Neural cell (in vitro differentiated cells): Measurements from ENCODE around the gene DFFA. TPM values are rescaled to one million over a fixed set of nuclear protein-coding genes. Genes with fewer than 3 reads are reported as not detected.

Source experiments
- H2AFZ ChIP-seq: fragments of 200-600, 300-800 bp; sonication (generic), shearing (Covaris generic); 2 replicates; pipeline ENCODE4 v1.6.0; 2014; ENCODE audit warnings: low read depth, mild to moderate bottlenecking, antibody characterized with exemption, low read length, moderate library complexity
- H3F3A ChIP-seq: fragments of 200-600 bp; shearing (Covaris generic); 2 replicates; pipeline ENCODE4 v1.6.1; 2016; ENCODE audit warnings: mild to moderate bottlenecking, moderate library complexity, mixed read lengths, antibody characterized with exemption, low read length; ENCODE audit not compliant: insufficient read depth, poor library complexity, severe bottlenecking
- H3K27ac ChIP-seq: fragments of 200-600, 300-800 bp; sonication (generic), shearing (Covaris generic); 2 replicates; pipeline ENCODE4 v1.5.1; 2014; ENCODE audit warnings: mild to moderate bottlenecking, low read length, moderate library complexity
- H3K27me3 ChIP-seq: fragments of 300-800, 200-600 bp; sonication (generic), shearing (Covaris generic); 2 replicates; pipeline ENCODE4 v1.6.0; 2014; ENCODE audit warnings: mild to moderate bottlenecking, low read depth, low read length, moderate library complexity; ENCODE audit not compliant: insufficient read depth
- H3K36me3 ChIP-seq: fragments of 300-800, 200-600 bp; sonication (generic), shearing (Covaris generic); 2 replicates; pipeline ENCODE4 v1.5.1; 2014; ENCODE audit warnings: mild to moderate bottlenecking, antibody characterized with exemption, low read length, moderate library complexity; ENCODE audit not compliant: insufficient read depth
- H3K4me2 ChIP-seq: fragments of 300-800, 200-600 bp; sonication (generic), shearing (Covaris generic); 2 replicates; pipeline ENCODE4 v1.6.0; 2014; ENCODE audit warnings: mild to moderate bottlenecking, low read length
- H3K4me3 ChIP-seq: fragments of 300-800, 200-600 bp; sonication (generic), shearing (Covaris generic); 2 replicates; pipeline ENCODE4 v1.5.1; 2014; ENCODE audit warnings: mild to moderate bottlenecking, low read length, moderate library complexity
- H3K79me2 ChIP-seq: fragments of 200-600 bp; shearing (Covaris generic); replicated peaks from 2 replicates; pipeline ENCODE4 v1.6.0; 2014; ENCODE audit warnings: mild to moderate bottlenecking, low read length, moderate library complexity; ENCODE audit not compliant: insufficient read depth
- H3K9ac ChIP-seq: fragments of 300-800, 200-600 bp; sonication (generic), shearing (Covaris generic); 2 replicates; pipeline ENCODE4 v1.6.1; 2016; ENCODE audit warnings: mild to moderate bottlenecking, low read length, mixed read lengths
- H3K9me2 ChIP-seq: fragments of 200-600 bp; shearing (Covaris generic); 2 replicates; pipeline ENCODE4 v1.6.1; 2016; ENCODE audit warnings: mild to moderate bottlenecking, low read length, mixed read lengths; ENCODE audit not compliant: insufficient read depth
- H3K9me3 ChIP-seq: fragments of 200-600, 300-800 bp; sonication (generic), shearing (Covaris generic); 2 replicates; pipeline ENCODE4 v1.6.1; 2016; ENCODE audit warnings: mild to moderate bottlenecking, mixed run types, low read length, moderate library complexity, mixed read lengths
- H4K20me1 ChIP-seq: fragments of 200-600 bp; shearing (Covaris generic); 2 replicates; pipeline ENCODE4 v1.6.1; 2016; ENCODE audit warnings: mild to moderate bottlenecking, mixed run types; ENCODE audit not compliant: insufficient read depth
- EP300 ChIP-seq: fragments of 450-650 bp; conservative IDR thresholded peaks from 2 replicates; pipeline ENCODE4 v1.6.1; 2014; ENCODE audit warnings: antibody characterized with exemption, mild to moderate bottlenecking, moderate library complexity; ENCODE audit not compliant: poor library complexity, severe bottlenecking
- EZH2 ChIP-seq: fragments of 200-600, 300-800 bp; shearing (Covaris generic), sonication (generic); IDR thresholded peaks from 2 replicates; pipeline ENCODE4 v1.6.1; 2014; ENCODE audit warnings: antibody characterized with exemption, low read length, borderline replicate concordance, mild to moderate bottlenecking; ENCODE audit not compliant: insufficient read depth, poor library complexity, severe bottlenecking
- MXI1 ChIP-seq: fragments of 450-650 bp; conservative IDR thresholded peaks from 2 replicates; pipeline ENCODE4 v1.6.1; 2014; ENCODE audit warnings: antibody characterized with exemption, mild to moderate bottlenecking; ENCODE audit not compliant: poor library complexity, severe bottlenecking
- POLR2AphosphoS5 ChIP-seq: IDR thresholded peaks from 2 replicates; pipeline ENCODE4 v1.6.1; 2012
- RAD21 ChIP-seq: fragments of 450-650 bp; conservative IDR thresholded peaks from 2 replicates; pipeline ENCODE4 v1.6.1; 2014; ENCODE audit warnings: antibody characterized with exemption, mild to moderate bottlenecking, moderate library complexity
- SMC3 ChIP-seq: fragments of 450-650 bp; conservative IDR thresholded peaks from 2 replicates; pipeline ENCODE4 v1.6.1; 2014; ENCODE audit warnings: antibody characterized with exemption, mild to moderate bottlenecking, moderate library complexity; ENCODE audit not compliant: poor library complexity
- TAF1 ChIP-seq: IDR thresholded peaks from 2 replicates; pipeline ENCODE4 v1.6.1; 2012; ENCODE audit warnings: low read depth
- polyA plus RNA-seq: library from polyadenylated mRNA; depleted of rRNA; stranded (reverse); fragments of >200 nt; gene quantifications from 2 replicates; pipeline ENCODE4 v1.2.3, GENCODE V29; 2014
- TF ChIP-seq, protein P1 (sequence below): IDR thresholded peaks from 2 replicates; pipeline ENCODE4 v1.6.1; 2012; ENCODE audit warnings: borderline replicate concordance
- TF ChIP-seq, protein P2 (sequence below): fragments of 450-650 bp; IDR thresholded peaks from 2 replicates; pipeline ENCODE4 v1.5.1; 2014; ENCODE audit warnings: antibody characterized with exemption, mild to moderate bottlenecking, moderate library complexity; ENCODE audit not compliant: poor library complexity, severe bottlenecking

The DFFA gene
- polyA plus RNA-seq, 1 donor from 2014 or later = 32.7 TPM

DNA sequence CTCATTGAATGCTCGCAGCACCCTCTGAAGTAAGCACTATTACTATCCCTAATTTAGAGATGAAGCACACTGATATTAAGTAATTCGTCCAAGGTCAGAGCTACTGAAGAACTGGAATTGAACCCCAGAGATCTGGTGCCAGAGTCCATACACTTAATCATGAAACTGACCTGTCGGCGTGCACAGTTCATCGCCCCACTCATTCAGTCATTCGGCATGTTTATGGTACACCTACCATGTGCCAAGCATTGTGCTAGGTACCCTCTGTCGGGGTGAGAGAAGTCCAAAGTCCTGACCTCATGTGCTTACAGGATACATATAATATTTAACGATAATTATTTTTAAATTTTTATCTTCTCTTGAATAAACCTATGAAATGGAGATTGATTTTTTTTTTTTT, 47.7 kb downstream of the DFFA start:
- H4K20me1 ChIP-seq = no peaks in the 10 kb centered on the region
- H3K27ac ChIP-seq = no peak overlapping the region
- H3K36me3 ChIP-seq = no peaks in the 10 kb centered on the region
- H3K9me2 ChIP-seq = no peaks in the 10 kb centered on the region
- no peak overlapping the region for H3K4me2 ChIP-seq
- no peaks in the 10 kb centered on the region for H3K27me3 ChIP-seq
- H2AFZ ChIP-seq = no peak overlapping the region
- H3F3A ChIP-seq = no peaks in the 10 kb centered on the region
- H3K79me2 ChIP-seq = no peaks in the 10 kb centered on the region
- no peaks in the 10 kb centered on the region for H3K9me3 ChIP-seq
- H3K4me3 ChIP-seq = no peak overlapping the region
- H3K9ac ChIP-seq = no peak overlapping the region
- TF ChIP-seq, protein P1, sequence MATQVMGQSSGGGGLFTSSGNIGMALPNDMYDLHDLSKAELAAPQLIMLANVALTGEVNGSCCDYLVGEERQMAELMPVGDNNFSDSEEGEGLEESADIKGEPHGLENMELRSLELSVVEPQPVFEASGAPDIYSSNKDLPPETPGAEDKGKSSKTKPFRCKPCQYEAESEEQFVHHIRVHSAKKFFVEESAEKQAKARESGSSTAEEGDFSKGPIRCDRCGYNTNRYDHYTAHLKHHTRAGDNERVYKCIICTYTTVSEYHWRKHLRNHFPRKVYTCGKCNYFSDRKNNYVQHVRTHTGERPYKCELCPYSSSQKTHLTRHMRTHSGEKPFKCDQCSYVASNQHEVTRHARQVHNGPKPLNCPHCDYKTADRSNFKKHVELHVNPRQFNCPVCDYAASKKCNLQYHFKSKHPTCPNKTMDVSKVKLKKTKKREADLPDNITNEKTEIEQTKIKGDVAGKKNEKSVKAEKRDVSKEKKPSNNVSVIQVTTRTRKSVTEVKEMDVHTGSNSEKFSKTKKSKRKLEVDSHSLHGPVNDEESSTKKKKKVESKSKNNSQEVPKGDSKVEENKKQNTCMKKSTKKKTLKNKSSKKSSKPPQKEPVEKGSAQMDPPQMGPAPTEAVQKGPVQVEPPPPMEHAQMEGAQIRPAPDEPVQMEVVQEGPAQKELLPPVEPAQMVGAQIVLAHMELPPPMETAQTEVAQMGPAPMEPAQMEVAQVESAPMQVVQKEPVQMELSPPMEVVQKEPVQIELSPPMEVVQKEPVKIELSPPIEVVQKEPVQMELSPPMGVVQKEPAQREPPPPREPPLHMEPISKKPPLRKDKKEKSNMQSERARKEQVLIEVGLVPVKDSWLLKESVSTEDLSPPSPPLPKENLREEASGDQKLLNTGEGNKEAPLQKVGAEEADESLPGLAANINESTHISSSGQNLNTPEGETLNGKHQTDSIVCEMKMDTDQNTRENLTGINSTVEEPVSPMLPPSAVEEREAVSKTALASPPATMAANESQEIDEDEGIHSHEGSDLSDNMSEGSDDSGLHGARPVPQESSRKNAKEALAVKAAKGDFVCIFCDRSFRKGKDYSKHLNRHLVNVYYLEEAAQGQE = no peak
- TF ChIP-seq EZH2 = no peak
- no peak for TF ChIP-seq MXI1
- TF ChIP-seq RAD21 = no peak
- no peak for TF ChIP-seq SMC3
- TF ChIP-seq POLR2AphosphoS5 = no peak
- TF ChIP-seq TAF1 = no peak
- TF ChIP-seq EP300 = no peak

DNA sequence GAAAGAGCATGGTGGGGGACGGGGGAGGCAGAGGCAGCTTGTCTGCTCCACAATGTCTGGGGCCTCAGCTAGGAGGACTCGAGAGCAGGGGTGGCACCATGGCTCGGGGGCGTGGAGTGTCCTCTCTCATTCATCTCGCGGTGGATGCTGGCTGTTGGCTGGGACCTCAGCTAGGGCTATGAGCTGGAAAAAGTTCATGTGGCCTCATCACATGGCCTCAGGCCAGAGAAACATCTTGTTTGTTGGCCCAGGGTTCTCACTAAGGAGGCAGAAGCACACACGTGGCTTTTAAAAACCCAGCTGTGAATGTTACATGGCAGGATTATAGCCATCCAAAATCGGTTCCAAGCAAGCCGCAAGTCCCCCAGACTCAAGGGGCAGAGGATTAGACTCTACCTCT, 48.3 kb downstream of the DFFA start:
- Histone ChIP-seq H3K36me3 (no peaks in the 10 kb centered on the region), H3K79me2 (no peaks in the 10 kb centered on the region), H2AFZ (no peak overlapping the region), H3F3A (no peaks in the 10 kb centered on the region), H3K27me3 (no peaks in the 10 kb centered on the region), H3K27ac (no peak overlapping the region), H3K4me3 (no peak overlapping the region), H3K9me2 (no peaks in the 10 kb centered on the region), H3K9me3 (no peaks in the 10 kb centered on the region), H3K4me2 (no peak overlapping the region), H3K9ac (no peak overlapping the region), H4K20me1 (no peaks in the 10 kb centered on the region)
- TF ChIP-seq, protein P2, sequence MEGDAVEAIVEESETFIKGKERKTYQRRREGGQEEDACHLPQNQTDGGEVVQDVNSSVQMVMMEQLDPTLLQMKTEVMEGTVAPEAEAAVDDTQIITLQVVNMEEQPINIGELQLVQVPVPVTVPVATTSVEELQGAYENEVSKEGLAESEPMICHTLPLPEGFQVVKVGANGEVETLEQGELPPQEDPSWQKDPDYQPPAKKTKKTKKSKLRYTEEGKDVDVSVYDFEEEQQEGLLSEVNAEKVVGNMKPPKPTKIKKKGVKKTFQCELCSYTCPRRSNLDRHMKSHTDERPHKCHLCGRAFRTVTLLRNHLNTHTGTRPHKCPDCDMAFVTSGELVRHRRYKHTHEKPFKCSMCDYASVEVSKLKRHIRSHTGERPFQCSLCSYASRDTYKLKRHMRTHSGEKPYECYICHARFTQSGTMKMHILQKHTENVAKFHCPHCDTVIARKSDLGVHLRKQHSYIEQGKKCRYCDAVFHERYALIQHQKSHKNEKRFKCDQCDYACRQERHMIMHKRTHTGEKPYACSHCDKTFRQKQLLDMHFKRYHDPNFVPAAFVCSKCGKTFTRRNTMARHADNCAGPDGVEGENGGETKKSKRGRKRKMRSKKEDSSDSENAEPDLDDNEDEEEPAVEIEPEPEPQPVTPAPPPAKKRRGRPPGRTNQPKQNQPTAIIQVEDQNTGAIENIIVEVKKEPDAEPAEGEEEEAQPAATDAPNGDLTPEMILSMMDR = no peak
- TF ChIP-seq POLR2AphosphoS5 = no peak
- no peak for TF ChIP-seq EZH2
- no peak for TF ChIP-seq RAD21
- no peak for TF ChIP-seq MXI1
- TF ChIP-seq TAF1 = no peak
- TF ChIP-seq, protein P1 = no peak
